PC-9 (cell line): Measurements from ENCODE around the gene KRTAP5-5. TPM values are rescaled to one million over a fixed set of nuclear protein-coding genes. Genes with fewer than 3 reads are reported as not detected.
"Not testable (repeated sequence)": the region's sequence is repeated elsewhere in the genome, so short reads cannot be mapped to it uniquely, and the experiment has no call there.

ENCODE experiments used
- Bru-seq: library from RNA; stranded (reverse); fragments of 400-500 nt; gene quantifications from one replicate; lab custom pipeline; 2021; lab: Mats Ljungman, UMichigan
- BruChase-seq, 2 experiments: library from RNA; stranded (reverse); fragments of 400-500 nt; gene quantifications; one replicate each; lab custom pipeline; 2021; lab: Mats Ljungman, UMichigan
- BruUV-seq: library from RNA; stranded (reverse); fragments of 400-500 nt; replicated peaks from 2 replicates; lab custom pipeline; 2021; lab: Mats Ljungman, UMichigan
- CTCF ChIA-PET: fragments of 300-600 bp; sonication (Branson Sonifier 250); formaldehyde crosslinking; loops from one replicate; lab custom pipeline; 2022; ENCODE audit warnings: antibody characterized with exemption; lab: Charles Lee
- POLR2A ChIA-PET: fragments of 300-600 bp; sonication (Branson Sonifier 250); formaldehyde crosslinking; loops from one replicate; lab custom pipeline; 2022; ENCODE audit warnings: antibody characterized with exemption; ENCODE audit not compliant: unreplicated experiment; lab: Charles Lee
- DNase-seq, 2 experiments: peaks; one replicate each; pipeline versions ENCODE4 v3.0.0 to v3.0.0-alpha.2; 2015 to 2022; ENCODE audit warnings: mixed read lengths in 1 of 2
- H2AFZ ChIP-seq: fragments of 200-600 bp; sonication (generic); 2 replicates; pipeline ENCODE4 v1.8.1; 2017; ENCODE audit warnings: antibody characterized with exemption
- H3F3A ChIP-seq: fragments of 200-600 bp; sonication (generic); 2 replicates; pipeline ENCODE4 v1.8.1; 2017; ENCODE audit warnings: antibody characterized with exemption, mild to moderate bottlenecking, low read depth; ENCODE audit not compliant: insufficient read depth
- H3K27ac ChIP-seq: fragments of 200-600 bp; sonication (generic); 2 replicates; pipeline ENCODE4 v1.6.1; 2016; ENCODE audit warnings: mixed run types
- H3K27me3 ChIP-seq: fragments of 200-600 bp; sonication (generic); 2 replicates; pipeline ENCODE4 v1.6.1; 2016; ENCODE audit warnings: low read depth, mixed run types; ENCODE audit not compliant: insufficient read depth
- H3K36me3 ChIP-seq: fragments of 200-600 bp; sonication (generic); 2 replicates; pipeline ENCODE4 v1.6.1; 2016; ENCODE audit warnings: low read depth, mixed run types
- H3K4me1 ChIP-seq: fragments of 200-600 bp; sonication (generic); replicated peaks from 2 replicates; pipeline ENCODE4 v1.6.1; 2016; ENCODE audit warnings: mixed run types; ENCODE audit not compliant: insufficient read depth
- H3K4me2 ChIP-seq: fragments of 200-600 bp; sonication (generic); 2 replicates; pipeline ENCODE4 v1.6.1; 2017; ENCODE audit warnings: mixed run types
- H3K4me3 ChIP-seq: fragments of 200-600 bp; sonication (generic); 2 replicates; pipeline ENCODE4 v1.6.1; 2016; ENCODE audit warnings: mixed run types
- H3K79me2 ChIP-seq: fragments of 200-600 bp; sonication (generic); 2 replicates; pipeline ENCODE4 v1.6.1; 2017; ENCODE audit warnings: low read depth, mixed run types
- H3K9me2 ChIP-seq: fragments of 200-600 bp; sonication (generic); 2 replicates; pipeline ENCODE4 v1.8.1; 2017; ENCODE audit warnings: mild to moderate bottlenecking; ENCODE audit not compliant: insufficient read depth
- H3K9me3 ChIP-seq: fragments of 200-600 bp; sonication (generic); 2 replicates; pipeline ENCODE4 v1.8.1; 2016; ENCODE audit warnings: low read depth; ENCODE audit not compliant: insufficient read depth
- H4K20me1 ChIP-seq: fragments of 200-600 bp; sonication (generic); 2 replicates; pipeline ENCODE4 v1.8.1; 2017; ENCODE audit not compliant: insufficient read depth
- EZH2 ChIP-seq: fragments of 200-600 bp; sonication (generic); IDR thresholded peaks from 2 replicates; pipeline ENCODE4 v1.8.0; 2017; ENCODE audit warnings: antibody characterized with exemption, low read depth
- intact Hi-C: fragments of 100-400 bp; cut with micrococcal nuclease; formaldehyde crosslinking; loops from one replicate; pipeline ENCODE4 v1.10.0; 2022; ENCODE audit not compliant: unreplicated experiment
- long read RNA-seq: library from polyadenylated mRNA; stranded (forward); transcript quantifications from one replicate; pipeline ENCODE4 v2.0.0, GENCODE V29; 2022
- total RNA-seq: library from RNA; stranded (reverse); gene quantifications from 2 replicates; pipeline ENCODE4 v1.2.3, GENCODE V29; 2021
- TF ChIP-seq, protein P1 (sequence below): fragments of 200-600 bp; sonication (generic); conservative IDR thresholded peaks from 2 replicates; pipeline ENCODE4 v1.6.1; 2017; ENCODE audit warnings: mixed run types, antibody characterized with exemption, mild to moderate bottlenecking, moderate library complexity

The KRTAP5-5 gene, protein sequence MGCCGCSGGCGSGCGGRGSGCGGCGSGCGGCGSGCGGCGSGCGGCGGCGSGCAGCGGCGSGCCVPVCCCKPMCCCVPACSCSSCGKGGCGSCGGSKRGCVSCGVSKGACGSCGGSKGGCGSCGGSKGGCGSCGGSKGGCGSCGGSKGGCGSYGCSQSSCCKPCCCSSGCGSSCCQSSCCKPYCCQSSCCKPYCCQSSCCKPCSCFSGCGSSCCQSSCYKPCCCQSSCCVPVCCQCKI
- total RNA-seq (not detected in 2 replicates), Bru-seq, nascent RNA (not detected), BruChase-seq, experiment 1, labeled RNA remaining after a 2-hour chase (not detected), BruChase-seq, experiment 2, labeled RNA remaining after a 6-hour chase (not detected)
- long read RNA-seq, result 0 reads

GRCh38 chr11:1629326-1630185 lies at the start of gene KRTAP5-5:
Gene KRTAP5-5 (plus strand): TSS chr11:1629775. CDS start chr11:1629841, 66 bp downstream.
- Histone ChIP-seq H3K4me2 (no peak within 1 kb of the TSS), H3K9me2 (no peaks in the 10 kb centered on the region), H3K4me1 (no peaks in the 10 kb centered on the region), H3F3A (no peaks in the 10 kb centered on the region), H3K9me3 (no peaks in the 10 kb centered on the region), H3K36me3 (no peaks in the 10 kb centered on the region), H3K27me3 (peaks cover 73% of the 10 kb centered on the region), H3K4me3 (no peak within 1 kb of the TSS), H4K20me1 (no peaks in the 10 kb centered on the region), H3K79me2 (no peaks in the 10 kb centered on the region), H2AFZ (no peak within 1 kb of the TSS), H3K27ac (no peak within 1 kb of the TSS)
- intact Hi-C loops, result loop anchor here (5.0 kb wide), 1 partner anchor 82 kb away; no protein-coding TSS in a partner anchor
- no peak for DNase-seq
- no peak for TF ChIP-seq EZH2
- TF ChIP-seq, protein P1, sequence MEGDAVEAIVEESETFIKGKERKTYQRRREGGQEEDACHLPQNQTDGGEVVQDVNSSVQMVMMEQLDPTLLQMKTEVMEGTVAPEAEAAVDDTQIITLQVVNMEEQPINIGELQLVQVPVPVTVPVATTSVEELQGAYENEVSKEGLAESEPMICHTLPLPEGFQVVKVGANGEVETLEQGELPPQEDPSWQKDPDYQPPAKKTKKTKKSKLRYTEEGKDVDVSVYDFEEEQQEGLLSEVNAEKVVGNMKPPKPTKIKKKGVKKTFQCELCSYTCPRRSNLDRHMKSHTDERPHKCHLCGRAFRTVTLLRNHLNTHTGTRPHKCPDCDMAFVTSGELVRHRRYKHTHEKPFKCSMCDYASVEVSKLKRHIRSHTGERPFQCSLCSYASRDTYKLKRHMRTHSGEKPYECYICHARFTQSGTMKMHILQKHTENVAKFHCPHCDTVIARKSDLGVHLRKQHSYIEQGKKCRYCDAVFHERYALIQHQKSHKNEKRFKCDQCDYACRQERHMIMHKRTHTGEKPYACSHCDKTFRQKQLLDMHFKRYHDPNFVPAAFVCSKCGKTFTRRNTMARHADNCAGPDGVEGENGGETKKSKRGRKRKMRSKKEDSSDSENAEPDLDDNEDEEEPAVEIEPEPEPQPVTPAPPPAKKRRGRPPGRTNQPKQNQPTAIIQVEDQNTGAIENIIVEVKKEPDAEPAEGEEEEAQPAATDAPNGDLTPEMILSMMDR, result no peak
- ChIA-PET POLR2A (no interaction called here), CTCF (interaction anchor here (0.6 kb wide), 1 partner anchor 76 kb away, joined by 3 read pairs; no protein-coding TSS in a partner anchor)
- BruUV-seq, result no TSS peak

- no peak for TF ChIP-seq EZH2
- Histone ChIP-seq H3K79me2 (no peaks in the 10 kb centered on the region), H3K4me2 (no peak overlapping the region), H3K4me1 (no peaks in the 10 kb centered on the region), H3K4me3 (no peak overlapping the region), H3K27me3 (peaks cover 16% of the 10 kb centered on the region; the same call in 1 of the 2 replicates), H4K20me1 (no peaks in the 10 kb centered on the region), H3K27ac (no peak overlapping the region), H2AFZ (no peak overlapping the region), H3F3A (no peaks in the 10 kb centered on the region), H3K9me2 (no peaks in the 10 kb centered on the region), H3K36me3 (no peaks in the 10 kb centered on the region), H3K9me3 (no peaks in the 10 kb centered on the region)
- intact Hi-C loops, result no loop called here
- BruUV-seq, result no TSS peak
- ChIA-PET CTCF (no interaction called here), POLR2A (interaction anchor here (0.6 kb wide), 1 partner anchor 13 kb away, joined by 7 read pairs; no protein-coding TSS in a partner anchor)
- no peak for DNase-seq
These were observed 47.6 kb upstream of the KRTAP5-5 start for GRCh38 chr11:1581976-1582375.

- intact Hi-C loops, result not testable (repeated sequence)
These were observed 46.7 kb upstream of the KRTAP5-5 start for GRCh38 chr11:1582909-1583308.

DNA sequence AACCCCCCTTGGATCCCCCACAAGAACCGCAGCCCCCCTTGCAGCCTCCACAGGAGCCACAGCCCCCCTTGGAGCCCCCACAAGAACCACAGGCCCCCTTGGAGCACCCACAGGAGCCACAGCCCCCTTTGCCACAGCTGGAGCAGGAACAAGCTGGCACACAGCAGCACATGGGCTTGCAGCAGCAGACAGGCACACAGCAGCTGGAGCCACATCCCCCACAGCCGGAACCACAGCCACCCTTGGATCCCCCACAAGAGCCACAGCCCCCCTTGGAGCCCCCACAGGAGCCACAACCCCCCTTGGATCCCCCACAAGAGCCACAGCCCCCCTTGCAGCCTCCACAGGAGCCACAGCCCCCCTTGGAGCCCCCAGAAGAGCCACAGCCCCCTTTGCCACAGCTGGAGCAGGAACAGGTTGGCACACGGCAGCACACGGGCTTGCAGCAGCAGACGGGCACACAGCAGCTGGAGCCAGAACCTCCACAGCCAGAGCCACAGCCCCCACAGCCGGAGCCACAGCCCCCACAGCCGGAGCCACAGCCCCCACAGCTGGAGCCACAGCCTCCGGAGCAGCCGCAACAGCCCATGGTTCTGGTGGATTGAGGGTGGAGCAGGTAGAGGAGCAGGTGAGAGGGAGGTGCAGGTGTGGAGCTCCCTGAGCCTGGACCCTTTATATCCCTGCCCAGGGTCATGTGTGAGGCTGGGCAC lies 44.8 kb upstream of the KRTAP5-5 start, which contains the start of gene KRTAP5-1:
TSS of gene KRTAP5-1 (minus strand) at position 623 of the 710 bp plus-strand sequence. CDS start at position 589, 34 bp downstream.
- H4K20me1 ChIP-seq, H3K27ac ChIP-seq, DNase-seq, intact Hi-C loops, H3K79me2 ChIP-seq, H3K9me2 ChIP-seq, CTCF ChIA-PET, H3K4me1 ChIP-seq, H3K36me3 ChIP-seq, H3K4me3 ChIP-seq, H3K4me2 ChIP-seq, H3F3A ChIP-seq, H2AFZ ChIP-seq, BruUV-seq, H3K9me3 ChIP-seq: not testable (repeated sequence)
- H3K27me3 ChIP-seq, result peaks cover 14% of the 10 kb centered on the region; the same call in 1 of the 2 replicates
- POLR2A ChIA-PET, result interaction anchor here (0.9 kb wide), 1 partner anchor 83 kb away, joined by 8 read pairs; no protein-coding TSS in a partner anchor

More at GRCh38 chr11:1582909-1583308, 46.7 kb upstream of the KRTAP5-5 start:
- H3K27ac ChIP-seq, H4K20me1 ChIP-seq, H3K4me2 ChIP-seq, H3K4me1 ChIP-seq, H3F3A ChIP-seq, H3K9me2 ChIP-seq, BruUV-seq, H3K36me3 ChIP-seq, H3K9me3 ChIP-seq, DNase-seq, H3K79me2 ChIP-seq, H3K4me3 ChIP-seq, H2AFZ ChIP-seq, CTCF ChIA-PET: not testable (repeated sequence)
- peaks cover 19% of the 10 kb centered on the region; the same call in 1 of the 2 replicates for H3K27me3 ChIP-seq
- POLR2A ChIA-PET, result interaction anchor here (0.6 kb wide), 1 partner anchor 12 kb away, joined by 7 read pairs; no protein-coding TSS in a partner anchor
